ENCODE data around the gene FNDC3A.
"Not testable (repeated sequence)": the region's sequence is repeated elsewhere in the genome, so short reads cannot be mapped to it uniquely, and the experiment has no call there.

The FNDC3A gene

GRCh38 chr13:49146950-49147355, 171.2 kb downstream of the FNDC3A start:
- Histone ChIP-seq H3K4me1 (ENCODE audit: insufficient read depth, poor library complexity, severe bottlenecking) (peaks cover 6% of the 10 kb centered on the region), H3K27ac (ENCODE audit: poor library complexity, severe bottlenecking) (no peak overlapping the region), H3K36me3 (ENCODE audit: low read depth) (peaks cover 60% of the 10 kb centered on the region), H3K9me3 (ENCODE audit: severe bottlenecking) (peaks cover 7% of the 10 kb centered on the region), H3K27me3 (ENCODE audit: insufficient read depth, poor library complexity, severe bottlenecking) (no peaks in the 10 kb centered on the region), H3K4me3 (ENCODE audit: severe bottlenecking) (no peak overlapping the region)
- no peak for DNase-seq (ENCODE audit: low spot score)
- ATAC-seq (ENCODE audit: low read depth), result no peak
- TF ChIP-seq, protein P1, sequence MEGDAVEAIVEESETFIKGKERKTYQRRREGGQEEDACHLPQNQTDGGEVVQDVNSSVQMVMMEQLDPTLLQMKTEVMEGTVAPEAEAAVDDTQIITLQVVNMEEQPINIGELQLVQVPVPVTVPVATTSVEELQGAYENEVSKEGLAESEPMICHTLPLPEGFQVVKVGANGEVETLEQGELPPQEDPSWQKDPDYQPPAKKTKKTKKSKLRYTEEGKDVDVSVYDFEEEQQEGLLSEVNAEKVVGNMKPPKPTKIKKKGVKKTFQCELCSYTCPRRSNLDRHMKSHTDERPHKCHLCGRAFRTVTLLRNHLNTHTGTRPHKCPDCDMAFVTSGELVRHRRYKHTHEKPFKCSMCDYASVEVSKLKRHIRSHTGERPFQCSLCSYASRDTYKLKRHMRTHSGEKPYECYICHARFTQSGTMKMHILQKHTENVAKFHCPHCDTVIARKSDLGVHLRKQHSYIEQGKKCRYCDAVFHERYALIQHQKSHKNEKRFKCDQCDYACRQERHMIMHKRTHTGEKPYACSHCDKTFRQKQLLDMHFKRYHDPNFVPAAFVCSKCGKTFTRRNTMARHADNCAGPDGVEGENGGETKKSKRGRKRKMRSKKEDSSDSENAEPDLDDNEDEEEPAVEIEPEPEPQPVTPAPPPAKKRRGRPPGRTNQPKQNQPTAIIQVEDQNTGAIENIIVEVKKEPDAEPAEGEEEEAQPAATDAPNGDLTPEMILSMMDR (IDR thresholded peaks at IDR 0.05; ENCODE audit: poor library complexity, severe bottlenecking), result no peak

GRCh38 chr13:49148405-49148804, 172.7 kb downstream of the FNDC3A start:
- Histone ChIP-seq H3K4me3 (ENCODE audit: severe bottlenecking) (no peak overlapping the region), H3K27ac (ENCODE audit: poor library complexity, severe bottlenecking) (no peak overlapping the region), H3K4me1 (ENCODE audit: insufficient read depth, poor library complexity, severe bottlenecking) (peaks cover 6% of the 10 kb centered on the region), H3K36me3 (ENCODE audit: low read depth) (peaks cover 60% of the 10 kb centered on the region), H3K27me3 (ENCODE audit: insufficient read depth, poor library complexity, severe bottlenecking) (no peaks in the 10 kb centered on the region), H3K9me3 (ENCODE audit: severe bottlenecking) (peaks cover 7% of the 10 kb centered on the region)
- TF ChIP-seq, protein P1 (IDR thresholded peaks at IDR 0.05; ENCODE audit: poor library complexity, severe bottlenecking), result no peak
- ATAC-seq (ENCODE audit: low read depth) (no peak), DNase-seq (ENCODE audit: low spot score) (no peak)

DNA sequence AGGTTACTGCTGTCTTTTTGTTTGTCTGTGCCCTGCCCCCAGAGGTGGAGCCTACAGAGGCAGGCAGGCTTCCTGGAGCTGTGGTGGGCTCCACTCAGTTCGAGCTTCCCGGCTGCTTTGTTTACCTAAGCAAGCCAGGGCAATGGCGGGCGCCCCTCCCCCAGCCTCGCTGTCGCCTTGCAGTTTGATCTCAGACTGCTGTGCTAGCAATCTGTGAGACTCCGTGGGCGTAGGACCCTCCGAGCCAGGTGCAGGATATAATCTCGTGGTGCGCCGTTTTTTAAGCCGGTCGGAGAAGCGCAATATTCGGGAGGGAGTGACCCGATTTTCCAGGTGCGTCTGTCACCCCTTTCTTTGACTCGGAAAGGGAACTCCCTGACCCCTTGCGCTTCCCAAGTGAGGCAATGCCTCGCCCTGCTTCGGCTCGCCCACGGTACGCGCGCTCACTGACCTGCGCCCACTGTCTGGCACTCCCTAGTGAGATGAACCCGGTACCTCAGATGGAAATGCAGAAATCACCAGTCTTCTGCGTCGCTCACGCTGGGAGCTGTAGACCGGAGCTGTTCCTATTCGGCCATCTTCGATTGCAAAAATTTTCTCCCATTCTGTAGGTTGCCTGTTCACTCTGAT, 182.4 kb downstream of the FNDC3A start:
- not testable (repeated sequence) for H3K36me3 ChIP-seq (ENCODE audit: low read depth); H3K9me3 ChIP-seq (ENCODE audit: severe bottlenecking); H3K27me3 ChIP-seq (ENCODE audit: insufficient read depth, poor library complexity, severe bottlenecking); ATAC-seq (ENCODE audit: low read depth); H3K4me3 ChIP-seq (ENCODE audit: severe bottlenecking); DNase-seq (ENCODE audit: low spot score); H3K4me1 ChIP-seq (ENCODE audit: insufficient read depth, poor library complexity, severe bottlenecking); H3K27ac ChIP-seq (ENCODE audit: poor library complexity, severe bottlenecking)

GRCh38 chr13:49163162-49163561, 187.4 kb downstream of the FNDC3A start:
- H3K4me1 ChIP-seq (ENCODE audit: insufficient read depth, poor library complexity, severe bottlenecking); DNase-seq (ENCODE audit: low spot score); H3K27me3 ChIP-seq (ENCODE audit: insufficient read depth, poor library complexity, severe bottlenecking); ATAC-seq (ENCODE audit: low read depth); H3K27ac ChIP-seq (ENCODE audit: poor library complexity, severe bottlenecking); H3K4me3 ChIP-seq (ENCODE audit: severe bottlenecking); H3K9me3 ChIP-seq (ENCODE audit: severe bottlenecking): not testable (repeated sequence)
- peaks cover 20% of the 10 kb centered on the region for H3K36me3 ChIP-seq (ENCODE audit: low read depth)

DNA sequence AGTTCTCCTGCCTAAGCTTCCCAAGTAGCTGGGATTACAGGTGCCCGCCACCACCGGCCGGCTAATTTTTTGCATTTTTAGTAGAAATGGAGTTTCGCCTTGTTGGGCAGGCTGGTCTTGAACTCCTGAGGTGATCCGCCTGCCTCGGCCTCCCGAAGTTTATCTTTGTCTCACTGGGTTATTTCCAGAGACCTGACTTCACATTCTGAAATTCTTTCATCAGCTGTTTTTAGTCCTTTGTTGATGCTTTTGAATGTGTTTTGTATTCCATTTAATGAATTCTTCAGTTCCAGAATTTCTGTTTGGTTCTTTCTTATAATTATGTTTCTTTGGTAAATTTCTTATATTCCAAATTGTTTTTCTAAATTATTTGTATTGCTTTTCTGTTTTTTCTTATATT, 189.0 kb downstream of the FNDC3A start:
- Histone ChIP-seq H3K27ac (ENCODE audit: poor library complexity, severe bottlenecking) (no peak overlapping the region), H3K4me3 (ENCODE audit: severe bottlenecking) (no peak overlapping the region), H3K9me3 (ENCODE audit: severe bottlenecking) (no peaks in the 10 kb centered on the region), H3K4me1 (ENCODE audit: insufficient read depth, poor library complexity, severe bottlenecking) (no peaks in the 10 kb centered on the region), H3K36me3 (ENCODE audit: low read depth) (peaks cover 28% of the 10 kb centered on the region), H3K27me3 (ENCODE audit: insufficient read depth, poor library complexity, severe bottlenecking) (no peaks in the 10 kb centered on the region)
- DNase-seq (ENCODE audit: low spot score), result no peak
- no peak for ATAC-seq (ENCODE audit: low read depth)
- TF ChIP-seq, protein P1 (IDR thresholded peaks at IDR 0.05; ENCODE audit: poor library complexity, severe bottlenecking), result no peak

All from RWPE2 (cell line).